GM21529 (cell line): ENCODE measurements around the gene TTC33.
"Not testable (repeated sequence)": the region's sequence is repeated elsewhere in the genome, so short reads cannot be mapped to it uniquely, and the experiment has no call there.

Experiments
- ATAC-seq: cut with Tn5 transposase; IDR thresholded peaks from one replicate; pipeline ENCODE4 v1.9.1; 2021; ENCODE audit not compliant: unreplicated experiment

The TTC33 gene

GRCh38 chr5:40755407-40756365, at the start of gene TTC33:
Gene TTC33 (minus strand): TSS chr5:40755961. CDS start chr5:40747018, 8,943 bp downstream.
- peak; percentile 86 for ATAC-seq

- ATAC-seq = no peak
Measured at GRCh38 chr5:40801771-40802562, 46.2 kb upstream of the TTC33 start.

- ATAC-seq = no peak
Measured at GRCh38 chr5:40799258-40799657, 43.5 kb upstream of the TTC33 start.

- ATAC-seq = no peak
Measured at GRCh38 chr5:40798801-40799210, 43.0 kb upstream of the TTC33 start.

GRCh38 chr5:40798012-40798800, 42.4 kb upstream of the TTC33 start, which contains the start of gene PRKAA1:
Gene PRKAA1 (minus strand): TSS chr5:40798374. CDS start chr5:40798189, 185 bp downstream.
- peak; percentile 95 for ATAC-seq

- peak; percentile 45 for ATAC-seq
Measured at GRCh38 chr5:40797273-40798011, 41.7 kb upstream of the TTC33 start.

GRCh38 chr5:40796487-40796889, 40.7 kb upstream of the TTC33 start:
- ATAC-seq = no peak

- ATAC-seq = not testable (repeated sequence)
Measured at GRCh38 chr5:40794877-40795276, 39.1 kb upstream of the TTC33 start.

GRCh38 chr5:40794340-40794739, 38.6 kb upstream of the TTC33 start:
- not testable (repeated sequence) for ATAC-seq

- ATAC-seq = not testable (repeated sequence)
Measured at GRCh38 chr5:40792691-40793090, 36.9 kb upstream of the TTC33 start.

GRCh38 chr5:40791715-40792139, 36.0 kb upstream of the TTC33 start:
- no peak for ATAC-seq

- no peak for ATAC-seq
Measured at GRCh38 chr5:40790947-40791593, 35.3 kb upstream of the TTC33 start.

- not testable (repeated sequence) for ATAC-seq
Measured at GRCh38 chr5:40788941-40789340, 33.2 kb upstream of the TTC33 start.

GRCh38 chr5:40787986-40788385, 32.2 kb upstream of the TTC33 start:
- no peak for ATAC-seq

GRCh38 chr5:40786664-40787063, 30.9 kb upstream of the TTC33 start:
- ATAC-seq = not testable (repeated sequence)

GRCh38 chr5:40784916-40785315, 29.2 kb upstream of the TTC33 start:
- no peak for ATAC-seq

- no peak for ATAC-seq
Measured at GRCh38 chr5:40784027-40784653, 28.4 kb upstream of the TTC33 start.

GRCh38 chr5:40781843-40782409, 26.2 kb upstream of the TTC33 start:
- no peak for ATAC-seq

- no peak for ATAC-seq
Measured at GRCh38 chr5:40780858-40781257, 25.1 kb upstream of the TTC33 start.
